Chondrocyte (in vitro differentiated cells): ENCODE measurements around the gene RUSF1. TPM values are rescaled to one million over a fixed set of nuclear protein-coding genes. Genes with fewer than 3 reads are reported as not detected.
A peak's percentile ranks its signal among the peaks of the same experiment; 100 is the strongest.

Experiments used
- DNase-seq: peaks from one replicate; pipeline ENCODE4 v3.0.0; 2021; ENCODE audit warnings: mixed read lengths, low spot score
- H3K27ac Mint-ChIP-seq: one replicate; pipeline ENCODE4 v1.8.0; 2021; ENCODE audit warnings: mild to moderate bottlenecking, moderate library complexity, mixed read lengths; ENCODE audit not compliant: unreplicated experiment
- H3K27me3 Mint-ChIP-seq: 2 replicates; pipeline ENCODE4 v1.8.0; 2021; ENCODE audit warnings: low read depth, mixed read lengths
- H3K36me3 Mint-ChIP-seq: 2 replicates; pipeline ENCODE4 v1.8.0; 2021; ENCODE audit warnings: low read depth, mixed read lengths
- H3K4me1 Mint-ChIP-seq: 2 replicates; pipeline ENCODE4 v1.8.0; 2021; ENCODE audit warnings: low read depth, mild to moderate bottlenecking, mixed read lengths
- H3K4me3 Mint-ChIP-seq: one replicate; pipeline ENCODE4 v1.8.0; 2021; ENCODE audit warnings: mild to moderate bottlenecking, moderate library complexity, mixed read lengths; ENCODE audit not compliant: unreplicated experiment
- H3K9me3 Mint-ChIP-seq: 2 replicates; pipeline ENCODE4 v1.8.0; 2021; ENCODE audit warnings: low read depth, mixed read lengths
- CTCF ChIP-seq: fragments of 200-600 bp; sonication (generic); IDR thresholded peaks from 2 replicates; pipeline ENCODE4 v1.5.0; 2021; ENCODE audit warnings: antibody characterized with exemption, mild to moderate bottlenecking, moderate library complexity
- total RNA-seq: library from RNA; stranded (reverse); gene quantifications from 3 replicates; pipeline ENCODE4 v1.2.1, GENCODE V29; 2021

RUSF1 gene
- total RNA-seq, 1 donor from 2014 or later, result 58.3 TPM

GRCh38 chr16:31461201-31461920 lies 46.8 kb downstream of the RUSF1 start:
- Mint-ChIP-seq H3K9me3 (no peaks in the 10 kb centered on the region), H3K27me3 (no peaks in the 10 kb centered on the region), H3K4me1 (peaks cover 30% of the 10 kb centered on the region), H3K4me3 (no peak overlapping the region), H3K36me3 (peaks cover 17% of the 10 kb centered on the region), H3K27ac (peak overlapping the region; percentile 18)
- peak; percentile 48 for DNase-seq
- no peak for TF ChIP-seq CTCF

GRCh38 chr16:31460582-31461002 lies 47.6 kb downstream of the RUSF1 start:
- Mint-ChIP-seq H3K4me3 (peak overlapping the region; percentile 87), H3K36me3 (peaks cover 15% of the 10 kb centered on the region), H3K27me3 (no peaks in the 10 kb centered on the region), H3K27ac (peak overlapping the region; percentile 97), H3K4me1 (peaks cover 36% of the 10 kb centered on the region), H3K9me3 (no peaks in the 10 kb centered on the region)
- peak; percentile 87 for TF ChIP-seq CTCF
- peak; percentile 18 for DNase-seq

- no peak for TF ChIP-seq CTCF
- Mint-ChIP-seq H3K4me1 (peaks cover 43% of the 10 kb centered on the region), H3K9me3 (no peaks in the 10 kb centered on the region), H3K27ac (peak overlapping the region; percentile 97), H3K27me3 (no peaks in the 10 kb centered on the region), H3K36me3 (peaks cover 12% of the 10 kb centered on the region), H3K4me3 (peak overlapping the region; percentile 87)
- peak; percentile 100 for DNase-seq
These were observed 48.3 kb downstream of the RUSF1 start for GRCh38 chr16:31459687-31460581.

GRCh38 chr16:31458844-31459686 lies 49.1 kb downstream of the RUSF1 start, which contains the start of gene ARMC5:
Gene ARMC5, plus strand, starts transcription at chr16:31459501. Its CDS starts 24 bp downstream, at chr16:31459525.
- Mint-ChIP-seq H3K4me1 (peaks cover 50% of the 10 kb centered on the region), H3K4me3 (peak within 1 kb of the TSS; percentile 87), H3K36me3 (peaks cover 9% of the 10 kb centered on the region), H3K27ac (peak within 1 kb of the TSS; percentile 97), H3K9me3 (no peaks in the 10 kb centered on the region), H3K27me3 (no peaks in the 10 kb centered on the region)
- peak; percentile 81 for TF ChIP-seq CTCF
- DNase-seq, result peak; percentile 98
